ENCODE data around the gene ZFPM1. TPM values are rescaled to one million over a fixed set of nuclear protein-coding genes. Genes with fewer than 3 reads are reported as not detected.

Gene ZFPM1
- total RNA-seq, 1 experiment from 2014 or later: 14.6 TPM

GRCh38 chr16:88491560-88492310, 38.7 kb downstream of the ZFPM1 start:
- Histone ChIP-seq H3K36me3 (ENCODE audit: control insufficient read depth in 1 of 2, insufficient read depth in 2 of 2, low read length in 2 of 2) (0 out of 4 replicates have a peak, but pooled peaks cover 0 to 2% of the 10 kb centered on the region in 2 experiments), H2AFZ (ENCODE audit: low read depth, low read length, poor library complexity, severe bottlenecking) (no peak overlapping the region), H3K4me2 (ENCODE audit: low read length) (no peak overlapping the region), H3K79me2 (ENCODE audit: insufficient read depth, low read length) (no peaks in the 10 kb centered on the region), H3K9me2 (ENCODE audit: insufficient read depth) (no peaks in the 10 kb centered on the region), H3K4me3 (replicated peaks in 1 of 2; ENCODE audit: low read depth in 1 of 2, low read length in 2 of 2) (no peak overlapping the region), H3K27ac (ENCODE audit: low read depth, low read length) (no peak overlapping the region), H3K4me1 (ENCODE audit: control insufficient read depth in 1 of 2, insufficient read depth in 2 of 2, low read length in 2 of 2) (peaks cover 4 to 8% of the 10 kb centered on the region in 2 experiments; a peak in 2 of 4 replicates), H4K20me1 (ENCODE audit: insufficient read depth) (no peaks in the 10 kb centered on the region), H3K27me3 (ENCODE audit: insufficient read depth, low read length) (no peaks in the 10 kb centered on the region), H3K9me3 (ENCODE audit: control insufficient read depth in 1 of 2, insufficient read depth in 1 of 2, low read depth in 1 of 2, low read length in 2 of 2) (no peaks in the 10 kb centered on the region), H3K9ac (ENCODE audit: low read length) (no peak overlapping the region)
- BruUV-seq (replicated peaks): no TSS peak
- POLR2A ChIA-PET: no interaction called here
- CTCF ChIA-PET: no interaction called here
- RAD21 ChIA-PET (ENCODE audit: low non-redundant PET in 1 of 2, low total read pairs in 2 of 2, uncharacterized antibody in 2 of 2, unreplicated experiment in 2 of 2): no interaction called here
- ATAC-seq (no peak), DNase-seq (ENCODE audit: low read depth, low spot score) (no peak)
- TF ChIP-seq MAX (IDR thresholded peaks at IDR 0.05) (no peak), SIN3A (IDR thresholded peaks at IDR 0.05; ENCODE audit: low read depth) (no peak)
- intact Hi-C loops (cut with micrococcal nuclease): no loop called here

DNA sequence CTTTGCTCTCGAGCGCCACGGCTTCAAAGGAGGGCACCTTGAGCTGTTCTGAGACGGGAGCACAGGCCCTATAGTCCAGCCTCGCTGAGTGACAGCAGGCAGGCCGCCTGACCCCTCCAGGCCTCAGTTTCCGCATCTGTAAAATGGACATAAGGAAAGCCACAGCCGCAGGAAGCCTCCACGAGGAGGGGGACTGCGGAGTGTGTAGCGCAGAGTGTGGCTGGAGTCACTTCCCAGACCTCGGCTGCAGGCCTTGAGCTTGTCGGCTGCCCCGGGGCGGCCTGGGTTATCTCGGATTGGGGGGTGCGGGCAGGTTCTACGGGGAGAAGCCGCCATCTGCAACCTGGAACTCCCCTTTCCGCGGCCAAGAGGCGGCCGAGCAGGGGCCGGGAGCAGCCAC, 40.8 kb downstream of the ZFPM1 start:
- POLR2A ChIA-PET: no interaction called here
- no peak overlapping the region for H3K4me3 ChIP-seq (replicated peaks in 1 of 2; ENCODE audit: low read depth in 1 of 2, low read length in 2 of 2)
- intact Hi-C loops (cut with micrococcal nuclease): no loop called here
- 0 out of 4 replicates have a peak, but pooled peaks cover 0 to 2% of the 10 kb centered on the region in 2 experiments for H3K36me3 ChIP-seq (ENCODE audit: control insufficient read depth in 1 of 2, insufficient read depth in 2 of 2, low read length in 2 of 2)
- H3K27ac ChIP-seq (ENCODE audit: low read depth, low read length): no peak overlapping the region
- ATAC-seq (no peak), DNase-seq (ENCODE audit: low read depth, low spot score) (no peak)
- no peaks in the 10 kb centered on the region for H3K27me3 ChIP-seq (ENCODE audit: insufficient read depth, low read length)
- H3K9me3 ChIP-seq (ENCODE audit: control insufficient read depth in 1 of 2, insufficient read depth in 1 of 2, low read depth in 1 of 2, low read length in 2 of 2): no peaks in the 10 kb centered on the region
- no peaks in the 10 kb centered on the region for H3K9me2 ChIP-seq (ENCODE audit: insufficient read depth)
- no peaks in the 10 kb centered on the region for H4K20me1 ChIP-seq (ENCODE audit: insufficient read depth)
- no peak overlapping the region for H3K9ac ChIP-seq (ENCODE audit: low read length)
- no peaks in the 10 kb centered on the region for H3K79me2 ChIP-seq (ENCODE audit: insufficient read depth, low read length)
- H3K4me2 ChIP-seq (ENCODE audit: low read length): no peak overlapping the region
- H2AFZ ChIP-seq (ENCODE audit: low read depth, low read length, poor library complexity, severe bottlenecking): no peak overlapping the region
- H3K4me1 ChIP-seq (ENCODE audit: control insufficient read depth in 1 of 2, insufficient read depth in 2 of 2, low read length in 2 of 2): no peaks in the 10 kb centered on the region
- RAD21 ChIA-PET (ENCODE audit: low non-redundant PET in 1 of 2, low total read pairs in 2 of 2, uncharacterized antibody in 2 of 2, unreplicated experiment in 2 of 2): no interaction called here
- no peak for TF ChIP-seq CEBPB (IDR thresholded peaks at IDR 0.05; ENCODE audit: low read depth)
- TF ChIP-seq FOSL1 (IDR thresholded peaks at IDR 0.05; ENCODE audit: low read depth): no peak
- TF ChIP-seq EGR1 (IDR thresholded peaks at IDR 0.05; ENCODE audit: low read depth): no peak
- TF ChIP-seq CTCF (IDR thresholded peaks at IDR 0.05 in 2 of 3, conservative IDR thresholded peaks at IDR 0.05 in 1 of 3; ENCODE audit: borderline replicate concordance in 1 of 3, insufficient read depth in 1 of 3, low read depth in 2 of 3, low read length in 2 of 3): no peak
- TF ChIP-seq ELF1 (IDR thresholded peaks at IDR 0.05; ENCODE audit: borderline replicate concordance, low read depth): no peak
- no peak for TF ChIP-seq ZFX (IDR thresholded peaks at IDR 0.05)
- TF ChIP-seq TCF7L2 (IDR thresholded peaks at IDR 0.05; ENCODE audit: borderline replicate concordance, extremely low read depth, insufficient read depth, insufficient read length): no peak
- no peak for TF ChIP-seq RAD21 (IDR thresholded peaks at IDR 0.05; ENCODE audit: low read depth)
- no peak for TF ChIP-seq SIN3A (IDR thresholded peaks at IDR 0.05; ENCODE audit: low read depth)
- TF ChIP-seq YY1 (IDR thresholded peaks at IDR 0.05; ENCODE audit: extremely low read depth, insufficient replicate concordance, low read depth, low read length): no peak
- TF ChIP-seq CBX3 (IDR thresholded peaks at IDR 0.05; ENCODE audit: low read depth): no peak
- TF ChIP-seq MAX (IDR thresholded peaks at IDR 0.05): no peak
- no peak for TF ChIP-seq JUND (IDR thresholded peaks at IDR 0.05)
- TF ChIP-seq SRF (IDR thresholded peaks at IDR 0.05; ENCODE audit: low read depth): no peak
- no peak for TF ChIP-seq ZNF274 (IDR thresholded peaks at IDR 0.05; ENCODE audit: low read depth, low read length)
- no peak for TF ChIP-seq EZH2phosphoT487 (IDR thresholded peaks at IDR 0.05; ENCODE audit: borderline replicate concordance)
- TF ChIP-seq POLR2AphosphoS5 (IDR thresholded peaks at IDR 0.05; ENCODE audit: low read depth, low read length): no peak
- TF ChIP-seq, protein P1, sequence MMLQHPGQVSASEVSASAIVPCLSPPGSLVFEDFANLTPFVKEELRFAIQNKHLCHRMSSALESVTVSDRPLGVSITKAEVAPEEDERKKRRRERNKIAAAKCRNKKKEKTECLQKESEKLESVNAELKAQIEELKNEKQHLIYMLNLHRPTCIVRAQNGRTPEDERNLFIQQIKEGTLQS (IDR thresholded peaks at IDR 0.05): no peak
- no TSS peak for BruUV-seq (replicated peaks)
- CTCF ChIA-PET: interaction anchor here (1.6 kb wide), 1 partner anchor 11 kb away, joined by 5 read pairs; no protein-coding TSS in a partner anchor

Measured in HCT116 (cell line).